RKO (cell line): Measurements from ENCODE around the gene ADAMTS2.

Experiments
- DNase-seq: peaks from one replicate; pipeline ENCODE4 v3.0.0-alpha.2; 2016; ENCODE audit warnings: low spot score

The ADAMTS2 gene

GRCh38 chr5:179177711-179178575, 167.3 kb downstream of the ADAMTS2 start:
- DNase-seq, result no peak

- DNase-seq, result no peak
Measured at GRCh38 chr5:179176571-179177230, 168.6 kb downstream of the ADAMTS2 start.

GRCh38 chr5:179176166-179176565, 169.1 kb downstream of the ADAMTS2 start:
- no peak for DNase-seq

- no peak for DNase-seq
Measured at GRCh38 chr5:179171816-179172745, 173.2 kb downstream of the ADAMTS2 start.

- DNase-seq, result no peak
Measured at GRCh38 chr5:179171251-179171815, 173.9 kb downstream of the ADAMTS2 start.

GRCh38 chr5:179170606-179171005, 174.7 kb downstream of the ADAMTS2 start:
- no peak for DNase-seq

- no peak for DNase-seq
Measured at GRCh38 chr5:179169836-179170235, 175.4 kb downstream of the ADAMTS2 start.

- DNase-seq, result no peak
Measured at GRCh38 chr5:179168664-179169063, 176.6 kb downstream of the ADAMTS2 start.

- DNase-seq, result no peak
Measured at GRCh38 chr5:179167871-179168451, 177.3 kb downstream of the ADAMTS2 start.

GRCh38 chr5:179166886-179167841, 178.1 kb downstream of the ADAMTS2 start:
- no peak for DNase-seq

GRCh38 chr5:179166171-179166885, 178.9 kb downstream of the ADAMTS2 start:
- no peak for DNase-seq

GRCh38 chr5:179165421-179166170, 179.7 kb downstream of the ADAMTS2 start:
- no peak for DNase-seq

- DNase-seq, result no peak
Measured at GRCh38 chr5:179164331-179165311, 180.6 kb downstream of the ADAMTS2 start.

GRCh38 chr5:179163236-179164155, 181.8 kb downstream of the ADAMTS2 start:
- DNase-seq, result no peak

GRCh38 chr5:179162351-179163235, 182.7 kb downstream of the ADAMTS2 start:
- no peak for DNase-seq

GRCh38 chr5:179161901-179162300, 183.4 kb downstream of the ADAMTS2 start:
- no peak for DNase-seq
